B cell (primary cell): Measurements from ENCODE around the gene BTRC. TPM values are rescaled to one million over a fixed set of nuclear protein-coding genes. Genes with fewer than 3 reads are reported as not detected.

Source experiments
- ATAC-seq: fragments of 200-7000 bp; cut with Tn5 transposase; one replicate; pipeline ENCODE4 v1.10.0; 2021; ENCODE audit warnings: low read depth, mild to moderate bottlenecking, moderate number of reproducible peaks, moderate library complexity
- CTCF ChIA-PET: fragments of 350-600 bp; sonication (Branson Sonifier 250); formaldehyde crosslinking; loops from one replicate; lab custom pipeline; 2021; ENCODE audit warnings: antibody characterized with exemption, inconsistent platforms; lab: Charles Lee
- POLR2A ChIA-PET: fragments of 350-600 bp; sonication (Branson Sonifier 250); formaldehyde crosslinking; loops from one replicate; lab custom pipeline; 2021; ENCODE audit warnings: antibody characterized with exemption; lab: Charles Lee
- DNase-seq: peaks from one replicate; pipeline ENCODE4 v3.0.0; 2013
- H2AFZ ChIP-seq: 2 replicates; pipeline ENCODE4 v1.6.1; 2012; ENCODE audit warnings: mild to moderate bottlenecking, low read depth, low read length; ENCODE audit not compliant: insufficient read depth, poor library complexity, severe bottlenecking
- H3K27ac ChIP-seq, 2 donors: 1 replicate in 1 of 2; 2 replicates in 1 of 2; pipeline ENCODE4 v1.5.1; 2012 to 2013; ENCODE audit warnings: low read length in 2 of 2, mild to moderate bottlenecking in 2 of 2, moderate library complexity in 1 of 2
- H3K27me3 ChIP-seq, 4 experiments: fragments of 200-600 bp in 1 of 4; sonication (generic) in 1 of 4; replicated peaks in 1 of 4; 1 replicate in 2 of 4; 2 replicates in 2 of 4; pipeline versions ENCODE4 v1.6.1 to v1.7.0; 2013 to 2016; ENCODE audit warnings: low read length in 3 of 4, mild to moderate bottlenecking in 2 of 4, mixed read lengths in 1 of 4, moderate library complexity in 1 of 4; ENCODE audit not compliant: insufficient read depth in 4 of 4, control insufficient read depth in 3 of 4; ENCODE audit errors: control extremely low read depth in 1 of 4
- H3K36me3 ChIP-seq, 2 experiments: replicated peaks in 1 of 2; 1 replicate in 1 of 2; 2 replicates in 1 of 2; pipeline versions ENCODE4 v1.6.1 to v1.7.1; 2013; ENCODE audit warnings: low read length in 1 of 2; ENCODE audit not compliant: insufficient read depth in 2 of 2, control insufficient read depth in 1 of 2; ENCODE audit errors: control extremely low read depth in 1 of 2, extremely low read depth in 1 of 2
- H3K4me1 ChIP-seq, 2 donors: fragments of 200-600 bp in 1 of 2; sonication (generic) in 1 of 2; 1 replicate in 1 of 2; 2 replicates in 1 of 2; pipeline versions ENCODE4 v1.5.1 to v1.6.1; 2013 to 2017; ENCODE audit warnings: low read length in 2 of 2; ENCODE audit not compliant: control insufficient read depth in 2 of 2, insufficient read depth in 2 of 2
- H3K4me2 ChIP-seq: replicated peaks from 2 replicates; pipeline ENCODE3; 2012; ENCODE audit warnings: mild to moderate bottlenecking, low read depth, low read length; ENCODE audit not compliant: poor library complexity, severe bottlenecking
- H3K4me3 ChIP-seq, 5 experiments: fragments of 200-600 bp in 1 of 5; sonication (generic) in 1 of 5; 1 replicate in 3 of 5; 2 replicates in 2 of 5; pipeline versions ENCODE4 v1.5.1 to v1.7.0; 2011 to 2016; ENCODE audit warnings: low read length in 4 of 5, mild to moderate bottlenecking in 4 of 5, low read depth in 2 of 5, control low read depth in 1 of 5, moderate library complexity in 1 of 5; ENCODE audit not compliant: insufficient read depth in 1 of 5; ENCODE audit errors: control extremely low read depth in 1 of 5, extremely low read depth in 1 of 5
- H3K79me2 ChIP-seq: fragments of 200-600 bp; sonication (generic); one replicate; pipeline ENCODE4 v1.6.0; 2016; ENCODE audit warnings: low read length; ENCODE audit not compliant: control insufficient read depth, insufficient read depth
- H3K9ac ChIP-seq: fragments of 200-600 bp; sonication (generic); 2 replicates; pipeline ENCODE4 v1.6.1; 2017; ENCODE audit warnings: mild to moderate bottlenecking, low read length, moderate library complexity
- H3K9me3 ChIP-seq, 3 donors: one replicate each; pipeline versions ENCODE4 v1.6.1 to v1.7.1; 2013; ENCODE audit warnings: low read length in 2 of 3; ENCODE audit not compliant: control insufficient read depth in 2 of 3, insufficient read depth in 1 of 3; ENCODE audit errors: control extremely low read depth in 1 of 3
- H4K20me1 ChIP-seq: 2 replicates; pipeline ENCODE4 v1.6.0; 2012; ENCODE audit warnings: mild to moderate bottlenecking, low read length; ENCODE audit not compliant: insufficient read depth, control insufficient read depth, poor library complexity, severe bottlenecking
- H3K27ac Mint-ChIP-seq: one replicate; pipeline ENCODE4 v1.8.0; 2021; ENCODE audit warnings: mixed read lengths
- H3K27me3 Mint-ChIP-seq: one replicate; pipeline ENCODE4 v1.8.0; 2021; ENCODE audit warnings: mixed read lengths
- H3K4me1 Mint-ChIP-seq: one replicate; pipeline ENCODE4 v1.8.0; 2021; ENCODE audit warnings: mixed read lengths
- H3K4me3 Mint-ChIP-seq: one replicate; pipeline ENCODE4 v1.8.0; 2021; ENCODE audit warnings: mixed read lengths
- H3K9me3 Mint-ChIP-seq: one replicate; pipeline ENCODE4 v1.8.0; 2022; ENCODE audit warnings: mixed read lengths; ENCODE audit not compliant: insufficient read depth
- CTCF ChIP-seq: fragments of 200-600 bp; IDR thresholded peaks from one replicate; pipeline ENCODE4 v1.8.0; 2022; ENCODE audit warnings: antibody characterized with exemption, mild to moderate bottlenecking
- EZH2 ChIP-seq: IDR thresholded peaks from 2 replicates; pipeline ENCODE4 v1.6.1; 2012; ENCODE audit warnings: borderline replicate concordance, low read depth, mild to moderate bottlenecking, moderate library complexity, low read length; ENCODE audit not compliant: insufficient read depth, poor library complexity, severe bottlenecking
- WGBS: methylation state at CpG from one replicate; pipeline ENCODE4 v1.1.5; 2013; ENCODE audit warnings: missing lambda C conversion rate; ENCODE audit not compliant: insufficient coverage; 5-methylcytosine and 5-hydroxymethylcytosine counted together
- intact Hi-C: fragments of 100-400 bp; cut with micrococcal nuclease; formaldehyde crosslinking; loops from one replicate; pipeline ENCODE4 v1.10.0; 2022
- polyA plus RNA-seq: library from polyadenylated mRNA; depleted of rRNA; stranded (reverse); fragments of >200 nt; gene quantifications from 2 replicates; pipeline ENCODE4 v1.2.3, GENCODE V29; 2012
- total RNA-seq, 2 donors: library from RNA; stranded (reverse); fragments of 120-200 nt in 1 of 2; gene quantifications; 1 replicate in 1 of 2; 2 replicates in 1 of 2; pipeline versions ENCODE4 v1.2.3 to v1.2.4, GENCODE V29; 2013 to 2022

Gene BTRC
- total and polyA plus RNA-seq, 2 donors (not counting 1 experiment from before 2014, with no cell fraction given) = 4.3 to 21.9 TPM

GRCh38 chr10:101375076-101375475 lies 21.1 kb downstream of the BTRC start:
- peaks cover 23% of the 10 kb centered on the region for H3K4me1 Mint-ChIP-seq
- H3K4me1 ChIP-seq = peaks cover 8% of the 10 kb centered on the region in 2 donors
- no peaks in the 10 kb centered on the region for H3K9me3 ChIP-seq
- WGBS = 18% methylated on average over 2 of the region's 7 CpGs
- H3K36me3 ChIP-seq = no peaks in the 10 kb centered on the region
- H3K27me3 ChIP-seq = no peaks in the 10 kb centered on the region
- TF ChIP-seq EZH2 (no peak), CTCF (no peak)
- ChIA-PET POLR2A (no interaction called here), CTCF (no interaction called here)
- H3K4me3 Mint-ChIP-seq = no peak overlapping the region
- intact Hi-C loops = no loop called here
- peaks cover 54% of the 10 kb centered on the region for H3K79me2 ChIP-seq
- no peak overlapping the region for H3K27ac Mint-ChIP-seq
- H2AFZ ChIP-seq = no peak overlapping the region
- H3K4me2 ChIP-seq = peak overlapping the region; percentile 25
- peak overlapping the region; percentile 18 to 61 for H3K27ac ChIP-seq
- ATAC-seq = no peak
- H3K27me3 Mint-ChIP-seq = no peaks in the 10 kb centered on the region
- peaks cover 7% of the 10 kb centered on the region for H4K20me1 ChIP-seq
- no peaks in the 10 kb centered on the region for H3K9me3 Mint-ChIP-seq
- peak overlapping the region; percentile 16 for H3K9ac ChIP-seq
- DNase-seq = peak; percentile 20
- no peak overlapping the region for H3K4me3 ChIP-seq

GRCh38 chr10:101379663-101380352 lies 25.8 kb downstream of the BTRC start:
- no peaks in the 10 kb centered on the region for H3K9me3 Mint-ChIP-seq
- DNase-seq = no peak
- Histone ChIP-seq H3K4me3 (no peak overlapping the region), H3K9me3 (no peaks in the 10 kb centered on the region), H2AFZ (no peak overlapping the region), H3K79me2 (peaks cover 37% of the 10 kb centered on the region), H3K36me3 (no peaks in the 10 kb centered on the region), H3K27ac (no peak overlapping the region), H3K4me2 (no peak overlapping the region), H3K9ac (no peak overlapping the region), H4K20me1 (peaks cover 3% of the 10 kb centered on the region), H3K27me3 (no peaks in the 10 kb centered on the region), H3K4me1 (peaks cover 7 to 10% of the 10 kb centered on the region in 2 donors)
- no peak overlapping the region for H3K4me3 Mint-ChIP-seq
- ChIA-PET CTCF (interaction anchor here (0.7 kb wide), 1 partner anchor 1394 kb away, joined by 3 read pairs; no protein-coding TSS in a partner anchor), POLR2A (no interaction called here)
- H3K4me1 Mint-ChIP-seq = peaks cover 39% of the 10 kb centered on the region
- H3K27ac Mint-ChIP-seq = no peak overlapping the region
- WGBS = no CpG with 5 or more reads among the region's 5 CpGs
- TF ChIP-seq CTCF (no peak), EZH2 (no peak)
- no peaks in the 10 kb centered on the region for H3K27me3 Mint-ChIP-seq
- ATAC-seq = no peak
- intact Hi-C loops = no loop called here
